ENCODE data around the gene LGALS7.

The LGALS7 gene

DNA sequence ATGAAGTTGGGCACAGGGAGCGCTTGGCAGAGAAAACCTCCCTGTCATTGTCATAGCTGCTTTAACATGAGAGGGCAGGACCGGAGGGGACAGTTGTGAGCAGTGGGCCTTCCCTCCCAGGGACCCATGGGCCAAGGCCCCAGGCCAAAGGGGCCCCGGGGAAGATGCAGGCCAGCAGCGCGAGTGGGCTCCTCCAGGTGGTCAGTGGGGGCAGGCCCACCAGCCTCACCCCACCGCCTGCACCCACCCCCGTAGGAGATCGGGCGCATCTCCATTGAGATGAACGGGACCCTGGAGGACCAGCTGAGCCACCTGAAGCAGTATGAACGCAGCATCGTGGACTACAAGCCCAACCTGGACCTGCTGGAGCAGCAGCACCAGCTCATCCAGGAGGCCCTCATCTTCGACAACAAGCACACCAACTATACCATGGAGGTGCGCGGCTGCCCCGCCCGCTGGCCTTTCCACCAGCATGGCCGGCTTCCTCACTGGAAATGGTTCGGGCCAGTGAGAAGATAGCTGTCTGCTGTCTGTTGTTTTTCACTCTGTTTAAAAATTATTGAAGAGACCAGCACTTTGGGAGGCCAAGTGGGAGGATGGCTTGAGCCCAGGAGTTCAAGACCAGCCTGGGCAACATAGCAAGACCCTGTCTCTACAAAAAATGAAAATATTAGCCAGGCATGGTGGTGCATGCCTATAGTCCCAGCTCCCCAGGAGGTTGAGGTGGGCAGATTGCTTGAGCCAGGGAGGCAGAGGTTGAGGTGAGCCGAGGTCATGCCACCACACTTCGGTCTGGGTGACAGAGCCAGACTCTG, 47.6 kb downstream of the LGALS7 start:
- DNase-seq = no peak

DNA sequence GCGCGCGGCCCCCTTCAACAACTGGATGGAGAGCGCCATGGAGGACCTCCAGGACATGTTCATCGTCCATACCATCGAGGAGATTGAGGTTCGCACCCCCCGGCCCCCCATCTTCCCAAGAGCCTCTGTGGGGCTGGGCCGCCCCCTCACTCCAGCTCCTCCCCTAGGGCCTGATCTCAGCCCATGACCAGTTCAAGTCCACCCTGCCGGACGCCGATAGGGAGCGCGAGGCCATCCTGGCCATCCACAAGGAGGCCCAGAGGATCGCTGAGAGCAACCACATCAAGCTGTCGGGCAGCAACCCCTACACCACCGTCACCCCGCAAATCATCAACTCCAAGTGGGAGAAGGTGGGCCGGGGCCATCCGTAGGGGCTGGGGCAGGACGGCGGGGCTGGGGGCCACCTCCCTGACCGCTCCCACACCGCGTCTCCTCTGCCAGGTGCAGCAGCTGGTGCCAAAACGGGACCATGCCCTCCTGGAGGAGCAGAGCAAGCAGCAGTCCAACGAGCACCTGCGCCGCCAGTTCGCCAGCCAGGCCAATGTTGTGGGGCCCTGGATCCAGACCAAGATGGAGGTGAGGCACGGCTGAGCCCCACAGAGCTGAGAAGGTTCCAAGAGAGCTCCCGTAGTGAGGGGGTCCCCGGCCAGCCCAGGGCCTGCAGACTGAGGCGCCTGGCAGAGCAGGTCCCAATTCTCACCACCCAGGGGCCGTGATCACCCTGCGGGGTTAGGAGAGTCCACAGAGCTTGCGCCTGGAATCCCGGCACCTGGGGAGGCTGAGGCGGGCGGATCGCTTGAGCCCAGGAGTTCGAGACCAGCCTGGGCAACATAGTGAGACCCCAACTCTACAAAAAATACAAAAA, 49.1 kb downstream of the LGALS7 start:
- no peak for DNase-seq

DNA sequence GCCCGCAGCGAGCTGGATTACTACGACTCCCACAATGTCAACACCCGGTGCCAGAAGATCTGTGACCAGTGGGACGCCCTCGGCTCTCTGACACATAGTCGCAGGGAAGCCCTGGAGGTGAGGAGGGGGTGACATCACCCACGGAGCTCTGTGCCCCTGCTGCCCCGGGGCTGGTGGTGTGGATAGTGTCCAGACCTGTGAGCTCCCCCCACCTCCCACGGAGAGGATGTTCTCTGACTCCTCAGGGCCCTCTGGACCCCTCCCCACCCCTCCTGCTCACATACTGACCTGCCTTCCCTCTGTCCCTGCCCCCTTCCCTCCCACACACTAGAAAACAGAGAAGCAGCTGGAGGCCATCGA, 49.7 kb downstream of the LGALS7 start:
- no peak for DNase-seq

DNA sequence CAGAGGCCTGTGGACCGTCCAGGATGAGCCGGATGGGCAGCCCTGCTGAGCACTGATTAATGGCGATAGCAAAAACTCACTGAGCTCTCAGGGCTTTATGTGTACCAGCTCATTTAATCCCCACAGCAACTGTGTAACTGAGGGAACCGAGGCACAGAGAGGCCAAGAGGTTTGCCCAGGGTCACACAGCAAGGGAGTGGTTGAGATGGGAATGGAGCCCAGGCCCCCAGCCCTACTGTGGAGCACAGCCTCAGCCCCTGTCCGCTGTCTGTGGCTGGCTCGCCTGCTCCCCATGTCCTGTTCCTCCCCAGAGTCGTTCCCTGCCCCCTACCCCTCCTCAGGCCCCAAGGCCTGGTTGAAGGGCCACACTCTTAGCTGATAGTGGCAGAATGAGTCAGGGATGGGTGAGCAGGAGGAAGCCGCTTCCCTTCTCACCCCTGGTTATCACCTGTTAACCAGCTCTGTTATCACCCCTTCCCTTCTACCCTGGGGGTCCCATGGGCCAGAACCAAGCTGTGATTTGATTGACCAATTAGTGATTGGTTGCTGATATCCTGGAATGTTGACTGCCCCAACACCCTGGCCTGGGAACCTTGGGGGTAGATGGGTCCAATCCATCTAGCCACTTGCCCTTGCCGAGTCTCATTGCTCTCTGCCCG, 50.2 kb downstream of the LGALS7 start:
- DNase-seq = no peak

DNA sequence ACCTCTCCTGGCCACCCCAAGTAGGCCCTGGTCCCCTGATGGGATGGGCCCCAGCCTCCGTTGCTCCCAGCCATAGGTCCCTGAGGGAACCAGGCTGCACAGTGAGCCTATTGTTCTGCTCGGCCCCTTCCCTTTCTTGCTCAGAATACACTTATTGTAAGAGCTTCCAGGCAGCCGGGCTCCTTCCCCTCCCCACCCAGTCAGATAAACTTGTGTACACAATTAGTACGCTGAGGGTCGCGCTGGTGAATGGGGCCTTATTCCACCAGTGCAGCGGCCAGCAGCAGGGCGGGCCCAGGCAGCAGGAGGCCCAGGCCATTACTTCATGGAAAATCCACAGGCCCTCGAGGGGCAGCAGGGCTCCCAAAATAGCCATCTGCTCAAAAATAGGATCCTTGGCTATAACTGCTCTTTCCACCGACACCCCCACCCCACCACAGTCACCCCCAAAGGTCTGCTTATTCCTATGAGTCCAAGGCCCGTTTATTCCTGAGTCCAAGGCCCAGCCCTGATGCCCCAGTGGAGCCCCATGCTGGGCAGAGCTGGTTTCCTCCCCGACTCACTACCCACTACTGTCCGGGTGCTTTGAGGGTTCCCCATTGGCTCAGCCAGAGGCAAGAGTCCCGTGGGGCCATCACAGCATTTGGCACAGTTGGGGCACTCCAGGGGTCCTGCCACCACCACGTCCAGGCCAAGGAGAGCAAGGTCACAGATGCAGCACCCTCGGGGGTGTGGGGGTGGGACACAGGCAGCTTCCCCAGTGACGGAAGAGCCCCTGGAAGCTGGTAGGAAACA, 51.1 kb downstream of the LGALS7 start:
- DNase-seq = peak in 12 of 14 donors; percentile 16 to 86 (median 63)

DNA sequence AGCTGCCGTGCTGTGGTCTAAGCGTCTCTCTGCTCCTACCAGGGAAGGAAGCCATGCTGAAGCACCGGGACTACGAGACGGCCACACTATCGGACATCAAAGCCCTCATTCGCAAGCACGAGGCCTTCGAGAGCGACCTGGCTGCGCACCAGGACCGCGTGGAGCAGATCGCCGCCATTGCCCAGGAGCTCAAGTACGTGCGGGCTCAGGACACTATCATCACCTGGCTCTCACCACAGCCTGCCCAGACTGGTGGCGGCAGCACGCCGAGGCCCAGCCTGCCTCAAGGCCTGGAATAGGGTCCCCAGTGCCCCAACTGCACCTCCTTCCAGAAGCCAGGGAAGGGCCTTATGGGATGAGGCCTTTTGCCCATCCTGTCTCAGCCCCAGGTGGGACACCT, 51.8 kb downstream of the LGALS7 start:
- DNase-seq = no peak

Data from C1 segment of cervical spinal cord (tissue), 14 donors.